HG02884 (cell line): ENCODE data around the gene RAB3IP.
"Not testable (repeated sequence)": the region's sequence is repeated elsewhere in the genome, so short reads cannot be mapped to it uniquely, and the experiment has no call there.

ENCODE experiments used
- ATAC-seq: cut with Tn5 transposase; IDR thresholded peaks from one replicate; pipeline ENCODE4 v1.9.1; 2021; ENCODE audit warnings: mild to moderate bottlenecking, moderate library complexity; ENCODE audit not compliant: unreplicated experiment

RAB3IP gene

GRCh38 chr12:69755302-69755701 lies 16.6 kb downstream of the RAB3IP start:
- ATAC-seq, result no peak

DNA sequence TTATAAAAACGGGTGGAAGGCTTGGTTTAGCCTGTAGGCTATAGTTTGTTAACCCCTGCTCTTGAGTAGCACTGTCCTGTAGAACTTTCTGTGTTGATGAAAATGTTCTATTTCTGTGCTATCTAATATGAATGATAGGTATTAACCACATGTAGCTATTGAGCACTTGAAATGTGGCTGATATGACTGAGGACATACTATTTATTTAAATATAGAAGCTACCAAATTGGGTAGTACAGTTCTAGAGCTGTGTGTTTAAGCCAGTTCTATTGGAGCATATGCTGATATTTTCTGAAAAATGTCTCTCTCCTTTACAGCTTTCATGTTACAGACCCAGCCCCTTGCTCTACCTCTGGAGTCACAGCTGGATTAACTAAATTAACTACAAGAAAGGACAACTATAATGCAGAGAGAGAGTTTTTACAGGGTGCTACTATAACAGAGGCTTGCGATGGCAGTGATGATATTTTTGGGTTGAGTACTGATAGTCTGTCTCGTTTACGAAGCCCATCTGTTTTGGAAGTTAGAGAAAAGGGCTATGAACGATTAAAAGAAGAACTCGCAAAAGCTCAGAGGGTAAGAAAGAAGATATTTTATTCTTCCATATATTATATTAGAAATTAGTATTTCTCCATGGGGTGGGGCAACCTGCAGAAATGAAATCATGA lies 17.6 kb downstream of the RAB3IP start:
- no peak for ATAC-seq

DNA sequence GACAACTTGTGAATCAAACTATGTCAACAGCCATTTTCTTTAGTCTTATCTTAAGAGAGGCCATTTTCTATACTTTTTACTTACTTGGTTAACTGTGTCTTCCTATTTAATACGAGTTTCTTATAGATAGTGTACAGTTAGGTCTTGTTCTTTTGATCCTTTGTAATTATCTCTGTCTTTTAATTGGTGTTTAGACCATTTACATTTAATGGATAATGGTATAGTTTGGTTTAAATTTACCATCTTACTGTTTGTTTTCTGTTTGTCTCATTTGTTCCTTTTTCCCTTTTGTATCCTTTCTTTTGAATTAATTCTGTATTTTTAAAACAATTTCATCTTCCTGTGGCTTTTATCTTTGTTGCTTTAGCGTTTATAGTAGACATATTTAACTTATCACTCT lies 19.4 kb downstream of the RAB3IP start:
- no peak for ATAC-seq

GRCh38 chr12:69759581-69759980 lies 20.9 kb downstream of the RAB3IP start:
- ATAC-seq, result not testable (repeated sequence)

DNA sequence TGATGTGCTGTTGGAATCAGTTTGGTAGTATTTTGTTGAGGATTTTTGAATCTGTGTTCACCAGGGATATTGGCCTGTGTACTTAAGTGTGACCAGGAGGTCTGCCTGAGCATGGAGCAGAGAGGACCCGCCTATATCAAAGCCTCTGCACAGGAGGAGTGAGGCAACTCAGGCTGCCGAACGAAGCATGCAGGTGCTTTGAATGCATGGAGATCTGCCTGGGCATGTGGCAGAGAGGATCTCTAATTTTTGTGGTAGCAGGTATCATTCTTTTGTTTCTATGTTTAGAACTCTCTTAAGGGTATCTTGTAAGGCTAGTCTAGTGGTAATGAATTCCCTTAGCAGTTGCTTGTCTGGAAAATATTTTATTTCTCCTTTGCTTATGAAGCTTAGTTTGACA lies 26.9 kb downstream of the RAB3IP start:
- ATAC-seq, result no peak

- no peak for ATAC-seq
These were observed 27.6 kb downstream of the RAB3IP start for GRCh38 chr12:69766260-69766659.

DNA sequence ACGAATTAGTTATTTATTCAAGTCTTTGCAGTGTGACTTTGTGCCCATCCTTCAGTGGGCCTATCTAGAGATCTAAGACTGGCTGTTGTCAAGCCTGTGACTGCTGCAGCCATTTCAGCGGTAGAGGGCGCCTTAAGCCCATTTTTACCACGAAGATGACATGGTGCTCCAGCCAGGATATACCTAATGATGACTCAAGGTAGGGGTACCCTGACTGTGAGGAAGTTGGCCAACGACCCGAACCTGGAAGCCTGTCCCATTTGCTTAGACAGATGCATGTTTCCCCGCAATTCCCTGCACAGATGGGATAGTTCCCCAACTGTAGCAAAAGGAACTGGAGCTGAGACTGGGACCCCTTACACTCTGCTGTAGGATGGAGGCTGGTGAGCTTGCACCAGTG lies 41.3 kb downstream of the RAB3IP start:
- ATAC-seq, result no peak

GRCh38 chr12:69783365-69783764 lies 44.7 kb downstream of the RAB3IP start:
- no peak for ATAC-seq

DNA sequence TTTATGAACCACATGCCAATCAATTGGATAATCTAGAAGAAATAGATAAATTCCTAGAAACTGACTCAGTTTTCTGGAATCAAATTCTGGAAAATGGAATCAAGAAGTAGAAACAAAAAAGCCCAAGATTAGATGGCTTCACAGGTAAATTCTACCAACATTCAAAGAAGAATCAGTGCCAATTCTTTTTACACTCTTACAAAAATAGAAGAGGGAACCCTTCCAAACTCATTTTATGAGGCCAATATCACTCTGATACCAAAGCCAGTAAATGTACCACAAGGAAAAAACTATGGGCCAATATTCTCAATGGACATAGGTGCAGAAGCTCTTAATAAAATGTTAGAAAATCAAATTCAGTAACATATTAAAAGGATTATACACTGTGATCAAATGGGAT lies 50.7 kb downstream of the RAB3IP start:
- no peak for ATAC-seq

GRCh38 chr12:69792533-69792932 lies 53.9 kb downstream of the RAB3IP start:
- no peak for ATAC-seq

- ATAC-seq, result not testable (repeated sequence)
These were observed 68.6 kb downstream of the RAB3IP start for GRCh38 chr12:69807101-69807897.

DNA sequence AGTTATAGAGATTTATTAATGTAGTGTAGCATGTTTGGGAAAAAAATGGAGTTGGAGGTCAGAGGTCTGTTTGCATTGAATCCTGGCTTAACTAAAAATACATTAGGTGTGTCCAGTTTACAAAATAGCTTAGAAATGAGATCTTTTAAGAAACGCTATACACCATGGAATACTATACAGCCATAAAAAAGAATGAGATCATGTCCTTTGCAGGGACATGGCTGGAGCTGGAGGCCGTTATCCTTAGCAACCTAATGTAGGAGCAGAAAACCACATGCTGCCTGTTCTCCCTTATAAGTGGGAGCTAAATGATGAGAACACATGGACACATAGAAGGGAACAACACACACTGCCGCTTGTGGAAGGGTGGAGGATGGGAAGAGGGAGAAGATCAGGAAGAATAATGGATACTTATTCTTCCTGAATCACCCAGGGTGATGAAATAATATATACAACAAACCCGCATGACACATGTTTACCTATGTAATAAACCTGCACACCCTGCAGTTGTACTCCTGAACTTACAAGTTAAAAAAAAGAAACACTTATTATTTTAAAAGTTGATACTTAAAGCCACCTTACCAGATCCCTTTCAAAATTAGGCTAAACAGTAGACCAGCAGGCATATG lies 72.3 kb downstream of the RAB3IP start:
- no peak for ATAC-seq

- ATAC-seq, result no peak
These were observed 77.4 kb downstream of the RAB3IP start for GRCh38 chr12:69816082-69816481.

- ATAC-seq, result no peak
These were observed 82.4 kb downstream of the RAB3IP start for GRCh38 chr12:69821032-69821455.

DNA sequence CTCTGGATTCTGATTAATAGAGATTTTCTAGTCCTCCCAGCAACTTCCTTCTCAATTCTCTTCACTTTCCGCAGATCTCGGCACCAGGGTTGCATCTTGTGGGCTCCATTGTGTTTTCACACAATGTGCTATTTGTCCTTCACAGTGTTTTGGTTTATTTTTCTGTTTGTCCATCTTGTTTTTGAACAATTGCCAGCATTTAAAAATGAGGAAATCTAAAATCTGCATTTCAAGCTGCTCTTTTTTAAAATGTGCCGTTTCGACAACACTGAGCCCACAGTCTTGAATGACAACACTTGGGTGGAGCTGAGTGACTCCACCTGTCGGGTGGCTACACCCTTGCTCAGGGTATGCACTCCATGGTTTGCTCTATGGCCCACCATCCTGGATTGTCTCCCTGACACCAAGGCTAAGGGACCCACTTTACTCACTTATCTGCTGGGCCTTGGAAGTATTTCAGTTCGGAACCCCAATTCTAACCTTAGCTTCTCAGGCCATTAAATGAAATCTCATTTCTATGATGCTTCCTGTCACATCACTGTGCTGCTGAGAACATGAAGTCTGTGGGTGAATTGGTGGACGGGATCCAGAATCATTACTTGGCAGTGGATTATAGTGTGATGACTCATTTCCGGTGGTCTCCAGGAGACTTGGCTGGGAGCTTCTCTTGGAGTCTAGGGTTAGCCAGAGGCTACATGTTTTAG lies 82.9 kb downstream of the RAB3IP start:
- ATAC-seq, result no peak

DNA sequence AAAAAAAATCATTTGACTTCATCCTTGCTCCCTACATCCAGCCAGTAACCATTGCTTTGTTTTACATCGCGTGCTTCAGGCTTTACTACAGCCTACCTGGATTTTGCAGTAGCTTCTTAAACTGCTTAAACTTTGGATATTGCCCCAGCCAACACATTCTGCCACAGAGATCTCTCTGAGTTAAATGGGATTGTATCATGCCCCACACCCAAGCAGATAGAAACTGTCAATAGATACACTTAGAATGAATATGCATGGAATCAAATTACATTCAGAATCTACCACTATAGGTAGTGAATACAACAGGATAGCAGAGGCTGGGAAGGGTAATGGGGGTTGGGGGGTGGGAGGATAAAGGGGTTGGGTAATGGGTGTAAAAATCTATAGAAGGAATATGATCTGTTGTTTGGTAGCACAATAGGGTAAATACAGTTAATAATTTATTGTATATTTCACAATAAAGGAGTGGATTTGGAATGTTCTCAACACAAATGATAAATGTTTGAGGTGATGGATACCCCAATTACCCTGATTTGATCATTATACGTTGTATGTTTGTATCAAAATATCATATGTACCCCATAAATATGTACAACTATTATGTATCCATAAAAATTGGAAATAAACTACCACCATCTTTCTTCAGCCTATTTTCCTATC lies 83.7 kb downstream of the RAB3IP start:
- ATAC-seq, result no peak

- ATAC-seq, result no peak
These were observed 85.4 kb downstream of the RAB3IP start for GRCh38 chr12:69824028-69824427.

- ATAC-seq, result no peak
These were observed 86.4 kb downstream of the RAB3IP start, which contains the start of gene MYRFL for GRCh38 chr12:69824966-69825560. Gene MYRFL (plus strand): TSS chr12:69825227. CDS start chr12:69825518, 291 bp downstream.

- ATAC-seq, result no peak
These were observed 90.2 kb downstream of the RAB3IP start for GRCh38 chr12:69828897-69829296.

- no peak for ATAC-seq
These were observed 95.0 kb downstream of the RAB3IP start for GRCh38 chr12:69833696-69834095.
